ENCODE measurements around the gene RAF1. TPM values are rescaled to one million over a fixed set of nuclear protein-coding genes. Genes with fewer than 3 reads are reported as not detected.

The RAF1 gene
- total and polyA plus RNA-seq, 9 of the 15 experiments (the other 6 are each of a cell fraction or from before 2014, with no cell fraction given): 28.0 to 183 (median 85.6) TPM

DNA sequence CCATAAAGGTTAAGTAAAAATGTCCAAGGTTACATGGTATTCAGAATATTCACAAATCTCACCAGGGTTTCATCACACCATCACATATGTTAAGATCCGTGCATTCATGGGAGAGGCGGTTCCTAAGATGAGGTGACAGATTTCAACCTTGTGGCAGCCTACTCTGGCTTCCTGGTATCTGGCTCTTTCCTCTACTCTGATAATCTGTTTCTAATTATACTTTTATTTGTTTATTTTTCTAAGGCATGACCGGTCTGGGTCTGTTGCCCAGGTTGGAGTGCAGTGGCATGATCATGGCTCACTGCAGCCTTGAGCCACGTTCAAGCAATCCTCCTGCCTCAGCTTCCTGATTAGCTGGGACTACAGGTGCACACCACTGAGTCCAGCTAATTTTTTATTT lies 34.4 kb downstream of the RAF1 start (continued):
- TF ChIP-seq ZNF639 (CRISPR knock-in tag; conservative IDR thresholded peaks at IDR 0.05 in 1 of 2, IDR thresholded peaks at IDR 0.05 in 1 of 2) (no peak), KDM4B (IDR thresholded peaks at IDR 0.05; ENCODE audit: borderline replicate concordance in 2 of 2, low read depth in 1 of 2) (no peak), HMG20B (CRISPR knock-in tag; IDR thresholded peaks at IDR 0.05) (no peak), SMARCB1 (IDR thresholded peaks at IDR 0.05; ENCODE audit: insufficient read length, low read depth) (no peak), HCFC1 (IDR thresholded peaks at IDR 0.05; ENCODE audit: low read depth, low read length) (no peak), CHCHD3 (CRISPR knock-in tag; IDR thresholded peaks at IDR 0.05) (no peak), MAFF (IDR thresholded peaks at IDR 0.05; ENCODE audit: low read length) (no peak), NR2C1 (IDR thresholded peaks at IDR 0.05) (no peak), NR2C1 (tag; IDR thresholded peaks at IDR 0.05) (no peak), MCM2 (IDR thresholded peaks at IDR 0.05; ENCODE audit: low read depth) (no peak), ZBTB11 (CRISPR knock-in tag; IDR thresholded peaks at IDR 0.05) (no peak), EP400 (IDR thresholded peaks at IDR 0.05) (no peak), ZKSCAN1 (IDR thresholded peaks at IDR 0.05; ENCODE audit: low read depth, low read length) (no peak), U2AF2 (optimal IDR thresholded peaks at IDR 0.05; ENCODE audit: low read depth, low read length) (no peak), SMARCE1 (IDR thresholded peaks at IDR 0.05) (no peak), PTBP1 (IDR thresholded peaks at IDR 0.05; ENCODE audit: low read depth, low read length) (no peak), NFE2 (IDR thresholded peaks at IDR 0.05; ENCODE audit: low read depth) (peak; percentile 47; the same call in 1 of the 2 replicates), E2F1 (CRISPR knock-in tag; IDR thresholded peaks at IDR 0.05) (no peak), HEY1 (CRISPR knock-in tag; IDR thresholded peaks at IDR 0.05; ENCODE audit: borderline replicate concordance) (no peak), TOE1 (IDR thresholded peaks at IDR 0.05; ENCODE audit: borderline replicate concordance) (no peak), TOE1 (CRISPR knock-in tag; IDR thresholded peaks at IDR 0.05; ENCODE audit: borderline replicate concordance, low read depth) (no peak), ZNF507 (tag; conservative IDR thresholded peaks at IDR 0.05) (no peak)
- TF ChIP-seq, protein P1, sequence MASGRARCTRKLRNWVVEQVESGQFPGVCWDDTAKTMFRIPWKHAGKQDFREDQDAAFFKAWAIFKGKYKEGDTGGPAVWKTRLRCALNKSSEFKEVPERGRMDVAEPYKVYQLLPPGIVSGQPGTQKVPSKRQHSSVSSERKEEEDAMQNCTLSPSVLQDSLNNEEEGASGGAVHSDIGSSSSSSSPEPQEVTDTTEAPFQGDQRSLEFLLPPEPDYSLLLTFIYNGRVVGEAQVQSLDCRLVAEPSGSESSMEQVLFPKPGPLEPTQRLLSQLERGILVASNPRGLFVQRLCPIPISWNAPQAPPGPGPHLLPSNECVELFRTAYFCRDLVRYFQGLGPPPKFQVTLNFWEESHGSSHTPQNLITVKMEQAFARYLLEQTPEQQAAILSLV (tag; IDR thresholded peaks at IDR 0.05): no peak

All from K562 (cell line).